ENCODE data around the gene LGALS7B. TPM values are rescaled to one million over a fixed set of nuclear protein-coding genes. Genes with fewer than 3 reads are reported as not detected.
"Not testable (repeated sequence)": the region's sequence is repeated elsewhere in the genome, so short reads cannot be mapped to it uniquely, and the experiment has no call there.

Gene LGALS7B
- total and polyA plus RNA-seq, 2 experiments from 2014 or later, result not detected

DNA sequence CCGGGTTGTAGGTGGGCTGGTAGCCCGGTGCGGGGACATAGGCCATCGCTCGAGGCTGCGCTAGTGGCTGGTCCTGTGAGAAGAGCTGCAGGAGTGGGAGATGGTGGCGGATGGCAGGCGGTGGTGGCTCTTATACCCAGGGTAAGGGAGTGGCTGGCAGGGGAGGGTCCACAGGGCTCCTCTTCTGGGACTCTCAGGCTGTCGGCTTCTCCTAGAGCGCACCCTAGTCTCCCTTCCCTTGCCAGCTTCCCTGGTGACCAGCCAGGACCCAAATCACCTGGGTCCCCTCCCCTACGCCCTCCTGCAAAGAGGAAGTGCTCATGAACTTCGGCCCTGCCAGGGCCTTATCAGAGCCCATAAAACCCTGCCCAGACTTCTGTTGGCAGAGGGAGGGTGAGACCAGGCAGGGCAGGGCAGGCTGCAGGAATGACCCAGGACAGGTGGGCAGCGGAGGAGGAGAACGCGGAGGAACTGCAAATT, 23.9 kb downstream of the LGALS7B start, which contains the start of gene LGALS4:
Gene LGALS4 (minus strand): TSS at position 105 of the 480 bp plus-strand sequence. CDS start 59 bp downstream, at position 46.
- H3K4me3 ChIP-seq, result no peak within 1 kb of the TSS
- TF ChIP-seq, protein P1, sequence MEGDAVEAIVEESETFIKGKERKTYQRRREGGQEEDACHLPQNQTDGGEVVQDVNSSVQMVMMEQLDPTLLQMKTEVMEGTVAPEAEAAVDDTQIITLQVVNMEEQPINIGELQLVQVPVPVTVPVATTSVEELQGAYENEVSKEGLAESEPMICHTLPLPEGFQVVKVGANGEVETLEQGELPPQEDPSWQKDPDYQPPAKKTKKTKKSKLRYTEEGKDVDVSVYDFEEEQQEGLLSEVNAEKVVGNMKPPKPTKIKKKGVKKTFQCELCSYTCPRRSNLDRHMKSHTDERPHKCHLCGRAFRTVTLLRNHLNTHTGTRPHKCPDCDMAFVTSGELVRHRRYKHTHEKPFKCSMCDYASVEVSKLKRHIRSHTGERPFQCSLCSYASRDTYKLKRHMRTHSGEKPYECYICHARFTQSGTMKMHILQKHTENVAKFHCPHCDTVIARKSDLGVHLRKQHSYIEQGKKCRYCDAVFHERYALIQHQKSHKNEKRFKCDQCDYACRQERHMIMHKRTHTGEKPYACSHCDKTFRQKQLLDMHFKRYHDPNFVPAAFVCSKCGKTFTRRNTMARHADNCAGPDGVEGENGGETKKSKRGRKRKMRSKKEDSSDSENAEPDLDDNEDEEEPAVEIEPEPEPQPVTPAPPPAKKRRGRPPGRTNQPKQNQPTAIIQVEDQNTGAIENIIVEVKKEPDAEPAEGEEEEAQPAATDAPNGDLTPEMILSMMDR (IDR thresholded peaks at IDR 0.05; ENCODE audit: low read depth, low read length), result no peak
- H3K27ac ChIP-seq, result no peak within 1 kb of the TSS
- H3K4me1 ChIP-seq (ENCODE audit: low read depth), result peaks cover 4% of the 10 kb centered on the region
- H3K27me3 ChIP-seq, result no peaks in the 10 kb centered on the region
- DNase-seq (ENCODE audit: low read depth in 1 of 2, low spot score in 1 of 2), result no peak
- peaks cover 12% of the 10 kb centered on the region for H3K36me3 ChIP-seq
- H3K9me3 ChIP-seq (ENCODE audit: low read depth), result no peaks in the 10 kb centered on the region

DNA sequence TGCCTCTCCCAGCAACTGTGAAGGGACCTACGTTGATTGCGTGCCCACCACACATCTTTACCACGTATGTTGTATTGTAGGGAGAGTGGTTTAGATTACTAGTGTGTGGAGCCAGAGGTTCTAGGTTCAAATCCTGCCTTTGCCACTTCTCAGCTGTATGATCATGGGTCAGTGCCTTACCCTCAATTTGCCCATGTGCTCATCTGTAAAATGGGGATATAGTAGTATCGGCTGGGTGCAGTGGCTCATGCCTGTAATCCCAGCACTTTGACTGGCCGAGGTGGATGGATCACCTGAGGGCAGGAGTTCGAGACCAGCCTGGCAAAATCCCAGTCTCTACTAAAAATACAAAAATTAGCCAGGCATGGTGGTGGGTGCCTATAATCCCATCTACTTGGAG, 24.3 kb downstream of the LGALS7B start:
- no peak overlapping the region for H3K27ac ChIP-seq
- H3K4me1 ChIP-seq (ENCODE audit: low read depth), result peaks cover 2% of the 10 kb centered on the region
- peaks cover 12% of the 10 kb centered on the region for H3K36me3 ChIP-seq
- H3K27me3 ChIP-seq, result no peaks in the 10 kb centered on the region
- H3K9me3 ChIP-seq (ENCODE audit: low read depth), result no peaks in the 10 kb centered on the region
- TF ChIP-seq, protein P1 (IDR thresholded peaks at IDR 0.05; ENCODE audit: low read depth, low read length), result no peak
- no peak overlapping the region for H3K4me3 ChIP-seq
- no peak for DNase-seq (ENCODE audit: low read depth in 1 of 2, low spot score in 1 of 2)

DNA sequence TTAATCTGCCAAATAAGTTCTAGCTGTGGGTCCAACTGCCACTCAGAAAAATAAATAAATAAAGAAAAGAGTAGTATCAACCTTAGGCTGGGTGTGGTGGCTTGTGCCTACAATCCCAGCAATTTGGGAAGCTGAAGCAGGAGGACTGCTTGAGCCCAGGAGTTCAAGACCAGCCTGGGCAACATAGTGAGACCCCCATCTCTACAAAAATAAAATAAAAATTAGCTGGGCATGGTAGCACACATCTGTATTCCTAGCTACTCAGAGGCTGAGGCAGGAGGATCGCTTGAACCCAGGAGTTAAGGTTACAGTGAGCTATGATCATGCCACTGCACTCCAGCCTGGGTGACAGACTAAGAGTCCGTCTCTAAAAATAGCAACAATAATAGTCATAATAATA, 24.9 kb downstream of the LGALS7B start:
- H3K27me3 ChIP-seq; H3K4me3 ChIP-seq; H3K9me3 ChIP-seq (ENCODE audit: low read depth); H3K4me1 ChIP-seq (ENCODE audit: low read depth); H3K27ac ChIP-seq; DNase-seq (ENCODE audit: low read depth in 1 of 2, low spot score in 1 of 2): not testable (repeated sequence)
- peaks cover 12% of the 10 kb centered on the region for H3K36me3 ChIP-seq

DNA sequence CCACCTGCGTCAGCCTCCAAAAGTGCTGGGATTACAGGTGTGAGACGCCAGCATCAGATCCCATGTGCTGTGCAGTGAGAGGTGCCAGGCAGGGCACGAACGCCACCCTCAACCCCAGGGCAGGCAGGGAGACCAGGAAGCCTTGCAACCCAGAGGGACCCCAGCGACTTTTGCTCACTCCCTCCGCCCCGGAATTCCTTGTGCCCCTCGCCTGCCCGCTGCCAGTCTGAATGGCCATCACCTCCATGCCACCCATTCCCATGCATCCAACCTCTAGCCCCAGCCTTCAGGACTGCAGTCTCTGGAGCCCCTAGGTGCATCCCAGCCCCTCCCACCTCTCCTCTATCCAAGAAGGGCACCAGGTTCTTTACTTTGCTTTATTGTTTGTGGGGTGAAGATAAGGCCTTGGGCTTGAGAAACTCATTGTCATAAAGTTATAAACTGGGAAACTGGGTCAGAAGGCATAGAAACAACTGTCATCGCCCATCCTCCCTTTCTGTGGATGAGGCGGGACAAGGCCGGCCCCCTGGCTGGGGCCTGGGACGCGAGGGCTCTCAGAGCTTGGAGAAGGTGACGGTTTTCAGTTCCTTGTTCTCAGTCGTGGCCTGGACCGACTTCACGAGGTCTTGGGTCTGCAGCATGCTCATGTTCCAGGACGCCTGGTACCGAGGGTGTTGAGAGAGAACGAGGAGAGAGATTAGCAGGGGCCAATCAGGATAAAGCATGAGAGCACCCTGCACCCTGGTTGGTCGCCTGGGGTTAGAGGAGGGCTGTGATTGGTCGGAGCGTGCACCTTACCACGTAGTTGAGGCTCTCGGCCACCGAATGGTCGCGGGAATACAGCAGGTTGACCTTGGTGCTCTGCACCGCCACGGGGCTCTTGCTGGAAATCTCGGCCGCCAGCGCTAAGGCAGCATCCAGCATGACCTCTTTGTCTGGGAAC, 26.3 kb downstream of the LGALS7B start:
- peaks cover 12% of the 10 kb centered on the region for H3K36me3 ChIP-seq
- H3K4me1 ChIP-seq (ENCODE audit: low read depth), result peaks cover 19% of the 10 kb centered on the region
- H3K9me3 ChIP-seq (ENCODE audit: low read depth), result no peaks in the 10 kb centered on the region
- no peak for DNase-seq (ENCODE audit: low read depth in 1 of 2, low spot score in 1 of 2)
- H3K4me3 ChIP-seq, result no peak overlapping the region
- no peaks in the 10 kb centered on the region for H3K27me3 ChIP-seq
- TF ChIP-seq, protein P1 (IDR thresholded peaks at IDR 0.05; ENCODE audit: low read depth, low read length), result no peak
- H3K27ac ChIP-seq, result peak overlapping the region; percentile 28

DNA sequence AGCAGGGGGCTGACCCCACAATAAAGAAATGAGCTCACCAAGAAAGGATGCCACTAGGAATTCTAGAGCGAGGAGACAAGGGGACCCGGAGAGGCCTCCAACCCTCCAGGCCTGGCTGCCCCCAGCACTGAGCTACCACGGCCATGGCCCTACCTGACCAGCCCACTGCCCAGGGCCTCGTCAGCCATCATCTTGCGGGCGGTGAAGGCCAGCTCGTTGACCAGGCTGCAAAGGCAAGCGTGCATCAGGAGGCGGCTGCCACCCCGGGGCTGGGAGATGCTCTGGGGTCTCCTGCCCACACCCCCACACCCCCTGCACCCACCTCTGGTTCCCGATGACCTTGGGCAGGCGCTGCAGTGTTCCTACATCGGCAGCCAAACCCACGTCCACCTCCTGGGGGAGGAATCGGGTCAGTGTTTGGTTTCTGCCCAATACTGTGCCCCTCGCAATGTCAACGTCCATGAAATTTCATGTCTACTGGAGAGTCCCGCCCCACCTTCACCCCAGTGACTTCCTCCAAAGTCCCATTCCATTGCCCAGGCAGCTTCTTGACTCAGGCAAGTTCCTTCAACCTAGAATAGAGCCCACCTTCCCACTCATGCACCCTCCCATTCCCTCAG, 27.2 kb downstream of the LGALS7B start:
- Histone ChIP-seq H3K36me3 (peaks cover 12% of the 10 kb centered on the region), H3K27ac (no peak overlapping the region), H3K4me3 (no peak overlapping the region), H3K9me3 (ENCODE audit: low read depth) (no peaks in the 10 kb centered on the region), H3K27me3 (no peaks in the 10 kb centered on the region), H3K4me1 (ENCODE audit: low read depth) (peaks cover 28% of the 10 kb centered on the region)
- TF ChIP-seq, protein P1 (IDR thresholded peaks at IDR 0.05; ENCODE audit: low read depth, low read length), result no peak
- DNase-seq (ENCODE audit: low read depth in 1 of 2, low spot score in 1 of 2), result no peak

Data from cardiac muscle cell (in vitro differentiated cells and primary cell).